Stimulated activated CD8-positive, alpha-beta memory T cell treated with anti-CD3 and anti-CD28 coated beads, Interleukin-4, amount 100 ng/mL, for 48 hours (primary cell): ENCODE results near the gene TSHR.
"Not testable (repeated sequence)": the region's sequence is repeated elsewhere in the genome, so short reads cannot be mapped to it uniquely, and the experiment has no call there.

ENCODE experiments used
- DNase-seq: peaks from one replicate; pipeline ENCODE4 v3.0.0-alpha.2; 2020

TSHR gene

DNA sequence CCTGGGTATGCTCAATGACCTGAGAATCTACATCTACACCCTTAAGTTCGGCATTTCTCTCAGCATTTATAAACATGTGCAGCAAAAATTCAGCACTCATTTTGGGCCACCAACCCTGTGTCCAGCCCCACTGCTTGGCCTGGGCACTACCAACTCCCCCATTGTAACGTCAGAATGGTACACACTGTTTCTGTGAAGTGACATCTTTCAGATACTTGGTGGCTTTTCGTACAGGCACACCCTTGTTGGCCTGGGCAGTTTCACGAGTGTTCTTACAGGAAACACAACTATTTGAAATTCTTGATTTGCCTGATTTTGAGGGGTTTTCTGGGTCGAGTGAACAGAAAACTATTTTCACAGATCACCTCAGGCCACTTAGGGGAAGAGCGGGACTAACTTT is 46.0 kb downstream of the TSHR start:
- DNase-seq = no peak

DNA sequence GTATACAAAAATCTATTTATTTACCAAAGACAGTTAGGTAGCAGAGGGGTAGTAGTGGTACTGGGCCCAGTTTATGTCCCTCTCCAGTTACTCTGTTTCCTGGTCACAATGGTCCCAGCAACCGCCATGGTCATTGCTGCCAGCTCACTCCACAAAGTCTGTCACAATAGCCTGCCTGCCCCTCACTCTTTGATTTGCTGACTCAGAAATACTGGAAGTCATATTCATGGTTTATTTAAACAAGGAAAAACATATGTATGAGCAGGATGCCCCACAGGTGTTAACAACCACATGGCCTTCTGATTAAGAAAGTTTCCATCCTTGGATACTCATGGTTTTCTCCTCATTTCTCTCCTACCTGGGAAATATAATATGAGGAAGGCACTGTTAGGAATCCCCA is 49.2 kb downstream of the TSHR start:
- DNase-seq = no peak

GRCh38 chr14:81005540-81006228 is 50.3 kb downstream of the TSHR start:
- DNase-seq = no peak

DNA sequence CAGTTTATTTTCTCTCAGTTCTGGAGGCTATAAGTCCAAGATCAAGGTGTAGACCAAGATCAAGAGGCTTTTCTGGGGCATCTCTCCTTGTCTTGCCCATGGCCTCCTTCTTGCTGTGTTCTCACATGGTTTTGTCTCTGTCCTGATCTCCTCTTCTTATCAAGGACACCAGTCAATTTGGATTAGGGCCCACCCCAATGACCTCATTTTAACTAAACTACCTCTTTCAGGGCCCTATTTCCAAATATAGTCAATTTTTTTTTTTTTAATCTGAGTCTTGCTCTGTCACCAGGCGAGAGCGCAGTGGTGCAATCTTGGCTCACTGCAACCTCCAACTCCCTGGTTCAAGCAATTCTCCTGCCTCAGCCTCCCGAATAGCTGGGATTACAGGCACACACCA is 50.8 kb downstream of the TSHR start:
- no peak for DNase-seq

GRCh38 chr14:81007131-81007530 is 51.7 kb downstream of the TSHR start:
- no peak for DNase-seq

GRCh38 chr14:81009346-81009745 is 53.9 kb downstream of the TSHR start:
- DNase-seq = no peak

DNA sequence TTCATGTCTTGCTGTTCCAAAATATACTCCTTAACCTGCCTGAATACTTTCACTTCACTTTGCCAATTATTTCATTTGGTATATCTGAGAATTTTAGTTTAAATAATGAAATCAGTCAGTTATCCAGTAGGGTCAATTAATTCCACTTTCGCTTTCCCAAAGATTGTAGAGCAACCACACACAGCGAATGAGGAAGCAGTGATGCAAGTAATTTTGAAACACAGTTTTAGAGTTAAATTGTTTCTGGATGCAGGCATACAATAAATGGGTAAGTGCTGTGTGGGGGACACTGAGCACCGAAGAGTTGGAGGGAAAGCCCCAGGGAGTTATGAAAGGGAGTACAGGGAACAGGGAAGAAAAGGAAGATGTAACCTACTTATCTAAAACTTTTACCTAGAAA is 62.8 kb downstream of the TSHR start:
- DNase-seq = no peak

- no peak for DNase-seq
Observed at GRCh38 chr14:81018684-81019083, 63.3 kb downstream of the TSHR start.

- DNase-seq = not testable (repeated sequence)
Observed at GRCh38 chr14:81019113-81019512, 63.7 kb downstream of the TSHR start.

GRCh38 chr14:81023095-81023710 is 67.8 kb downstream of the TSHR start:
- no peak for DNase-seq

- DNase-seq = no peak
Observed at GRCh38 chr14:81028461-81028860, 73.0 kb downstream of the TSHR start.

DNA sequence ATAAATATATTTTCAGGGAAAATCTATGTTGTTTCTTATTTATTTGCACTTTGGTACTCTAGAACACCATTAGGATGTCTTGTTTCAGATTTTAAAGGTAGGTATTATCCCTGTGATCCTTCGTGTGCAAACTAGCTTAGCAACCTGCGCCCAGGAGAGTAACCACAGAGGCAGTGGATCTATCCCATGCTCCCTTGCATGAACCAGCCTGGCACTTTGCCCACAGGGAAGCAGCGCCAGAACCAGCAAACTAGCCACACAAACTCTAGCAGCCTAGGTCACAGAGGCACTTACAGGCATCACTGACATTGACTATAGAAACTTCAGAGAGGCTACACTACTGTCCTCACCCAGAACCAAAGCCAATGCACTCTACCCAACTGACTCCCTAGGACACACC is 76.1 kb downstream of the TSHR start:
- DNase-seq = no peak

DNA sequence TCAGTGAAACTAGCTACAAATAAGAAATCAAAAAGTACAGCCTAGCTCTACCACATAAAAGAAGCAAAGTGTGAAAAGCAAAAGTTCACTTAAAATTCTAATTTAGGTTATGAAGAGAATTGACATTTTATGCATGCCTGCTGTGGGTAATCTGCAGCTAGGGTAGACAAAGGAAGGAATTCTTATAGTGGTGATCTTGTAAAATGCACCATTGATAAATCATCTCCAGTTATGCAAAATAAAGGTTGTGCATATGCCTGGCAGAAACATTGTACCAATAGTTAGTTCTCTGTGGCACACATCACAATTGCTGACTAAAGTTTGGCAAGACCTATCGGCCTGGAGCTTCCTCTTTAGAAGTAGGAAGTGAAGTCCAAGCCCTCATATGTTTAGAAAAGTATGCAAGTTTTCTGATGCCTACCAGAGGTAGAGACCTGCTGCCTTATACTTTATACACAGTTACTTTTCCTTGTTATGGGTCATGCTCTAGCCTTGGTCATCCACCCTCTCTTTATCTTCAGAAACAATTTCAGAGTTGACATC is 78.3 kb downstream of the TSHR start:
- no peak for DNase-seq

DNA sequence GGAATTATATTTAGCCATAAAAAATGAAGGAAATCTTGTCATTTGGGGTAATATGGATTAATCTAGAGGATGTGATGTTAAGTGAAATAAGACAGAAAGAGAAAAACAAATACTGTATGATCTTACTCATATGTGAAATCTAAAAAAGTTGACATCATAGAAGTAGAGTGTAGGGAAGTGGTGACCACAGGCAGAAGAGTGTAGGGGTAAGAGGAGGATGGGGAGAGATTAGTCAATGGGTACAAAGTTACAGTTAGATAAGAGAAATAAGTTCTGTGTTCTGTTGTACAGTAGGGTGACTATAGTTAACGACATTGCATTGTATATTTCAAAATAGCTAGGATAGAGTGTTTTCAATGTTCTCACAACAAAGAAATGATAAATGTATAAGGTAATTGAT is 87.0 kb downstream of the TSHR start:
- no peak for DNase-seq

- DNase-seq = no peak
Observed at GRCh38 chr14:81051547-81051946, 96.1 kb downstream of the TSHR start.

GRCh38 chr14:81054057-81054456 is 98.6 kb downstream of the TSHR start:
- not testable (repeated sequence) for DNase-seq

DNA sequence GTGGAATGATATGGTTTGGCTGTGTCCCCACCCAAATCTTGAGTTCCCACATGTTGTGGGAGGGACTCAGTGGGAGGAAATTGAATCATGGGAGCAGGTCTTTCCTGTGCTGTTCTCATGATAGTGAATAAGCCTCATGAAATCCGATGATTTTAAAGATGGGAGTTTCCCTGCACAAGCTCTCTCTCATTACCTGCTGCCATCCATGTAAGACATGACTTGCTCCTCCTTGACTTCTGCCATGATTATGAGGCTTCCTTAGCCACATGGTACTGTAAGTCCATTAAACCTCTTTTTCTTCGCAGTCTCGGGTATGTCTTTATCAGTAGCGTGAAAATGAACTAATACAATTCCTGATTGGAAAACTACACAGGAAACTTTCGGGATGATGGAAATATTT is 100.5 kb downstream of the TSHR start:
- no peak for DNase-seq

- DNase-seq = no peak
Observed at GRCh38 chr14:81062380-81062779, 107.0 kb downstream of the TSHR start.

GRCh38 chr14:81062816-81063215 is 107.4 kb downstream of the TSHR start:
- peak; percentile 26 for DNase-seq

- DNase-seq = no peak
Observed at GRCh38 chr14:81066672-81067071, 111.3 kb downstream of the TSHR start.

DNA sequence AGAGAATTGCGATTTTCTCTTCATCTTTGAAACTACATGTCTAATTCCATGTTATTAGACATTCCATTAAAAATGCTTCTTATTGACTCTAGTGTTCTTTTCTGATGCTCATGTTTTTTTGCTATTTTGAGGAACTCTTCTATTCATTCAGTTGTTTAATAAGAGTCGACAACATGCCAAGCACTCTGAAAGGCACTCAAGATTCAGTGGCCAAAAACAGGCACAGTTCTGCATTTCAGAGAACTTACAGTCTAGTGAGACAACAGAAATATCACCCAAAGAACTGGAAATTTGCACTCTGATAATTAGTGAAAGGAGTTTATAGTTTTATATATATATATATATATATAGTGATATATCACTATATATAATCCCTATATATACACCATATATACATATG is 111.7 kb downstream of the TSHR start:
- no peak for DNase-seq

DNA sequence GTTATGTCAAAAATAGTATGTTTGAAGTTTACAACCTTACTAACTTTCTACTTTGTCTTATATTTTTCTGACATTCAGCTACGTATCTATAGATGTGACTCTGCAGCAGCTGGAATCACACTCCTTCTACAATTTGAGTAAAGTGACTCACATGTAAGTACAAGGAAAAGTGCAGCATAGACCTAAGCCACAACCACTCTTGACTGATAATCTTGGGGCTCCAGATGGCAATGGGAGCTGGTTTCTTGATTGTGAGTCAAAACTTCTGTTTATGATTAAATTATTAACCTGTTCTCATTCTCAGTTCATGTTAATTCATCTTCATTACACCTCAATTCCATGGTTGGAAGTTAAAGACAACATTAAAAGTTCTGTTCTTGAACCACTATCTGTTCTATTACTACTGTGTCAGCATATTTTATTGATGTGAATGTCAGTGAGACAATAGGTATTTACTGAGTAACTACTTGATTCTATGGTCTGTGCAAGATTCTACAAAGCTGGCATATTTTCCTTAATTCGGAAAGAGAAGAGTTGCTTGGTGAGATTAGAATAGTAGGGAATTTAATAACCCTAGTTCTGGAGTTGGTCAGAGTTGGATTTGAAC is 112.9 kb downstream of the TSHR start:
- DNase-seq = no peak

GRCh38 chr14:81070511-81070910 is 115.1 kb downstream of the TSHR start:
- no peak for DNase-seq

- DNase-seq = no peak
Observed at GRCh38 chr14:81085596-81085995, 130.2 kb downstream of the TSHR start.
